ENCODE measurements around the gene SPTBN5.

GRCh38 chr15:41919201-41919820 lies 25.5 kb upstream of the SPTBN5 start:
- no peak for TF ChIP-seq CTCF (IDR thresholded peaks at IDR 0.05)
- no peak for TF ChIP-seq SMAD3 (CRISPR knock-in tag; IDR thresholded peaks at IDR 0.05; ENCODE audit: borderline replicate concordance)
- no peak for TF ChIP-seq ESRRA (CRISPR knock-in tag; IDR thresholded peaks at IDR 0.05; ENCODE audit: borderline replicate concordance)
